HG03045 (cell line): ENCODE measurements around the gene GALNT10.

ENCODE experiments used
- ATAC-seq: cut with Tn5 transposase; IDR thresholded peaks from one replicate; pipeline ENCODE4 v1.9.1; 2021; ENCODE audit warnings: mild to moderate bottlenecking, moderate library complexity; ENCODE audit not compliant: unreplicated experiment

The GALNT10 gene

GRCh38 chr5:154370813-154371212 lies 180.3 kb downstream of the GALNT10 start:
- no peak for ATAC-seq

DNA sequence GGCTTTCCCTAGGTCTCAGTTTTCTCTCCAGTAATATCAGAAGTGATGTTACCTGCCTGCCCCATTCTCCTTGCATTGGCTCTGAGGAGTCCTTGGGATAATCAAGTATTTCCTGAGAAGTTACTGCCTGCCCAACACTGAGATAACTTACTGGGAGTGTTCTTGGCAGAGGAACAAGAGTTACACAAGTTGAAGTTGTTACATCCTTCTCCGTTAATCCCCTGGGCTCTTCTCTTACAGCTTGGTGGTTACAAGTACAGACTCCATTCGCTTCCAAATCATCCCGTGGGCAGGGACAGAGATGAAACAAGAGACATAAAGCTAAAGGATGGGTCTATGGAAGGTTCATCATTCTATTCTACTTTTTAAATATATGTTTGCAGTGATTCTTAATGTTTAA lies 181.2 kb downstream of the GALNT10 start:
- ATAC-seq, result no peak

DNA sequence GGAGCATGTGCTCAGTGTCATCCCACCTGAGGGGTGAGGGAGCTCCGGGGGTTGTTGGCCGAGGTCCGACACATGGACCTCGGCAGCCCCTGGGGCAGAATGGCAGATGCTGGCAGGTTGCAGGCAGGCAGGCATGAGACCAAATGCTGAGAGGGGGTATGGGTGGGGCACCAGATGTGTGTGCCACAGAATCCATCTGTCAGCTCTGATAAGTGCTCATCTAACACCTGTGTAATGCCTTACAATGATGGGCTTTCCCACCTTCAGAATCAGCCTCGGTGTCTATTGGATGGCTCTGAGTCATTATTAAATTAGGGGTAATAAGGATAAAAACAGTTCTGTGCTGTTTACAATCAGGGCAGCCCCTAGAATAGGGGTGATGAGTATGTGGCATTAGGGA lies 182.1 kb downstream of the GALNT10 start:
- no peak for ATAC-seq

DNA sequence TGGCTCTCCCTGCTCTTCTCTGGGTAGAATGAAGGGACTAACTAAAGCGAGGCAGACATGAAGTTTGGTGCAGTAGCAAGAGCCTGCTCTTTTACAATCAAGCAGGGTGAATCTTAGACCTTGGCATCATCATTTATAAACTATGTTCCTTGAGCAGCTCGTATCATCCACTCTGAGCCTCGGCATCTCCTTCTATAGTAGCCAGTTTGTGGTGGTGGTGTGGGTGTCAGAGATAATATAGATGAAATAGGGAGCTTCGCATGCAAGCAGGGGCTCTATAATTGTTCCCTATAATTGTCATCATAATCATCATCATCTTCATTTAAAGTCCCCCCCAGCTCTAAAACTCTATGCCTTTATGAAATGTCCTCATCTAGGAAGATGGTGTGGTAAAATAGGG lies 182.8 kb downstream of the GALNT10 start:
- no peak for ATAC-seq

DNA sequence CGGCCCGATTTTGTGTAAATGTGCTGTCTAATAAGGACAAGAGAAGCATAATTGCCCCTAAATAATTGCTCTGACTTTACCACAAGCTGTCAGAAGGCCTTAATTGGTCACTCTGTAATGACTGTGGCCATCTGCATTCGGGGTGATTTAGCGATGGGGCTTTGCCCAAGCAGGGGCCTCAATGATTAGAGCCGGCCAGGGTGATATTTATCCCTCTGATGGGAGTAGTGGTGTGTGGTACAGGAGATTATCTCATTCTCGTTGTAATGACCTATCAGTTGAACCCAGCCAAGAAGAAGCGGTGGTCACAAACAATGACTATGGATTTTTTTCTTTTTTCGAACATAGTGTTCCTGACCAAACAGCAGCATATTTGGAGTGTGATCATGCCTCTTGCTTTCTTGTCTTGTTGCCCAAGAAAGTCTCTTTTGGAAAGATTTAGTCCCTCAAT lies 183.2 kb downstream of the GALNT10 start:
- no peak for ATAC-seq

DNA sequence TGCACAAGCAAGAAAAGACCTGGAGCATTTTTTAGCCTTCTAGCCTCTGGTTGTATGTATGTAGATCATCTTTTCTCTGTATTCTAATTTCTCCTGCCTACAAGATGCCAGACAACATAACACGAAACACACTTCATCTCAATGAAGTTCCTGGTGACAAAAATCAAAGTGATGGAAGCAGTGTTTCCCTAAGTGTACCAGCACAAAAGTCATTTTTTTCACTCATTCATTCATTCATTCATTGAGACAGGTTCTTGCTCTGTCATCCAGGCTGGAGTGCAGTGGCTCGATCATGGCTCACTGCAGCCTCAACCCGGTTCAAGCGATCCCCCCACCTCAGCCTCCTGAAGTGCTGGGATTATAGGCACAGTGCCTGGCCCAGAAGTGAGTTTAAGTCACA lies 183.7 kb downstream of the GALNT10 start:
- no peak for ATAC-seq

- ATAC-seq, result no peak
Measured at GRCh38 chr5:154375329-154376008, 184.9 kb downstream of the GALNT10 start.

- ATAC-seq, result no peak
Measured at GRCh38 chr5:154376481-154376880, 185.9 kb downstream of the GALNT10 start.

DNA sequence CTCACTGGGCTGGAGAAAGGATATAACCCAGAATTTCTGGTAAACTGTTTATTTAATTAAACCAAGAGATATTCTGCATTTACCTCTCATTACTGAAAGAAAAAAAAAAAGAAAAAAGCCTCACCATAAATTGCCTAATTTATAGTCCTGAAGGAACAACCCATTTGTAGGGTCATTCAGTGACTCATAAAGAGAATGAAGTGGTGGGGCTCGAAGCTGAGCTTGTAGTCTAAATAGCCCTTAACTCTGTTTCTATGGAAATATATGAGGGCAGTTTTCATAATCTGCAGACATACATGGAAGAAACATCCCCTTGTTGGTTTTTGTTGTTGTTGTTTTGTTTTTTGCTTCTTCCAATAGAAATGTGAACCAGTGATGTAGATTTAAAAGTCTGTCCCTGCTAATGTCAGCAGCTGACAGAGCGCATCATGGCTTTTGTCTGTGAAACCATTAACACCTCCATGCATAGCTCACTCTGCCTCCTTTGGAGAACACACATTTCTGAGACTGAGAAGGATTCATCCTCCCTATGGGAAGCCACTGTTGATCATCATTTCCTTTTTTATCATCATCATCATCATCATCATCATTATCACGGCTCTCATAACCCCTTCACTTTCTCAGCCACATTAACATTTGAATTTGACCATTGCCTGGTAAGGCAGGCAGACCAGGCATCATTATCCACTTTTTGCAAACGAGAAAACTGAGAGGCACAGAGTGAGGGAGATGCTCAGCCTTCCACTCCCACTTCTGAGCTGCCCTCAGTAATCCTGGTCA lies 187.4 kb downstream of the GALNT10 start:
- no peak for ATAC-seq

DNA sequence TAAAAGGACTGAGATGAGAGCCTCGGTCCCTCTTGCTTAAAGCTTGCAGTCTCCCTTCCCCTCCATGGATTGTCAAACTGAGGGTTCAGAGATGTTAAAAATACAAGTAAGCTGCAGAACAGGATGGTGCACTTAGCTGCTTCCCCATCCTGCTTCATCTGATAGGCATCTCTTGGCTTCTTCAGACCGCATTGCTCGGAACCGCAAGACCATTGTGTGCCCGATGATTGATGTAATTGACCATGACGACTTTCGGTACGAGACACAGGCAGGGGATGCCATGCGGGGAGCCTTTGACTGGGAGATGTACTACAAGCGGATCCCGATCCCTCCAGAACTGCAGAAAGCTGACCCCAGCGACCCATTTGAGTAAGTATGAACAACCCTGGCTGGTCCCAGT lies 189.7 kb downstream of the GALNT10 start:
- ATAC-seq, result no peak

GRCh38 chr5:154384480-154385235 lies 194.1 kb downstream of the GALNT10 start:
- peak; percentile 99 for ATAC-seq

GRCh38 chr5:154385236-154385512 lies 194.6 kb downstream of the GALNT10 start:
- no peak for ATAC-seq

- no peak for ATAC-seq
Measured at GRCh38 chr5:154386952-154387629, 196.6 kb downstream of the GALNT10 start.

DNA sequence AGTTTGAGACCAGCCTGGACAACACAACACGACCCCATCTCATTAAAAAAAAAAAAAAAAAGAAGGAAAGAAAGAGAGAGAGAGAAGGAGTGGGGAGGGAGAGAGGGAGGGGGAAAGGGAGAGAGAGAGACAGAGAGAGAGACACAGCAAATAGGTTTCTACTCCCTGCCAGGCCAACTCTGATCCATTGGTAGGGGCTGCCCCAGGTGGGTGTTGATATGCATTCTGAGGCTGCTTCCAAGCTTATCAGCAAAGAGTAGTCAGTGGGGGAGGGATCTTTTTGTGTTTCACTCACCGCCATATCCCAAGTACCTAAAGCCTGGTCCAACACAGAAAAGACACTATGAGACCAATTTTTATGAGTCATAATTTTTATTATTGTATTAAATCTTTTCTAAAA lies 198.3 kb downstream of the GALNT10 start:
- ATAC-seq, result no peak

GRCh38 chr5:154390096-154390495 lies 199.6 kb downstream of the GALNT10 start:
- ATAC-seq, result no peak

- no peak for ATAC-seq
Measured at GRCh38 chr5:154390746-154391359, 200.3 kb downstream of the GALNT10 start.

DNA sequence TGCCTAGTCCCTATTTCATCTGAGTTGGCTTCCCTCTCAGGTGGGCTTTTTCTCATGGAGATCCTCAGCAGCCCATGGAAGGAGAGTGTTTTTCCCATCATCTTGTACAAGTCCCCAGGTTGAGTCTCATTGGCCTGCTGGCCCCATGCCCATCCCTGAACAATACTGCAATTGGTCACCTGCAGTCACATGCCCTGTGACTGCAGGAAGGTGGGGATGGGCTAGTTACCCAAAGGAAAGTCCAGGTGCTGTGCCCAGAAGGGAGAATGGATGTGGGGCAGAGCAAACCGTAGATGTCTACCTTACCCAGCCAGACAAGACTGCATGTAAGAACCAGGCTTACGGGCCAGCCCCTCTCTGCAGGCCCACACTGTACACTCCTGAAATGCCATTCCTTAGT lies 201.3 kb downstream of the GALNT10 start:
- no peak for ATAC-seq

DNA sequence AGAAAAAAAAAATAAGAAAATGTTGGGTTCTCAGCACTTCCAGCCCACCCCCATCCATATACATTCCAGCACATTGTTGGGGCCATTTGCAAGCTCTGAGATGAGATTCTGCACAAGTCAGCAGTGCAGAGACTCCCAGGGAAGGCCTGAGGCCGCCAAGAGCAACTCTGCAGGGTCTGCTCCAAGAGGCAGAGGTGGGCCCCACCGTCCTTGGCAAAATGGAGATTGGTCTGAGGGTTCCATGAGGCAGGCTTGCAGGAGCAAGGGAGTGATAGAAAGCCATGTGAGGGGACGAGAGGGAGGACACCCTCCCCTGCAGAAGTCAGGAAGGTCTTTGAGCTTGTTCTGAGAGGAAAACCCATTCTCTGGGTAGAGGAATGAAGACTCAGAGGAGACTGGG lies 203.3 kb downstream of the GALNT10 start:
- ATAC-seq, result no peak

GRCh38 chr5:154394307-154394706 lies 203.8 kb downstream of the GALNT10 start:
- ATAC-seq, result no peak

DNA sequence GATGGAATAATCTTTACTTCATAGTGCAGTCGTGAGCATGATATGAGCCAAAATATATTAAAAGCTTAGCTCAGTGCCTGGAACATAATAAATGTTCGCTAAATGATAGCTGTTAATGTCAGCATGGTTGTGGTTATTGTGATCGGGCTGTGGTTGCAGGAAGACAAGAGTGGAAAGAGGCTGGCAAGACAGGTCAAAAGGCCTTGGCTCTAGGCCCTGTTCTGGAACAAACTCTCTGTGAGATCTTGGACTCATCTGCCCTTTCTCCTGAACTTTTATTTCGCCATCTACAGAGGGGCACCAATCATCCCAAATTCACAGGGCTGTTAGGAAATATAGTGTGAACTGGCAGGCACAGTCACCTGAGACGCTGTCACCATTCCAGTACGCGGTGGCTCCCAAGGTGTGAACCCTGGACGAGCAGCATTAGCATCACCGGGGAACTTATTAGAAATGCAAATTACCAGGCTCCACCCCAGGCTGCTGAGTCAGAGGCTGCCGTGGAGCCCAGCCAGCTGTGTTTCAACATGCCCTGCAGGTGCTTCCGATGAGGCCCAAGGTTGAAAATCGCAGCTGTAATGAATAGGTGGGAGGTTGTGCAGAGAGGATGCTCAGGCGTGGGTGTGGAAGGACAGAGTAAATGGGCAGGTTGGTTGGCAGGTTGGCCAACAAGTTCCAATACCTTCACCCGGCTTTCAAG lies 205.0 kb downstream of the GALNT10 start:
- ATAC-seq, result peak; percentile 46
